ENCODE measurements around the gene FUT9. TPM values are rescaled to one million over a fixed set of nuclear protein-coding genes. Genes with fewer than 3 reads are reported as not detected.

The FUT9 gene
- total RNA-seq, 2 donors from 2014 or later, result 1.5 to 4.3 TPM

- no peaks in the 10 kb centered on the region for H3K9me3 ChIP-seq (ENCODE audit: control insufficient read depth, low read length)
- H3K9ac ChIP-seq (ENCODE audit: extremely low read depth, low read length, poor library complexity, severe bottlenecking), result no peak overlapping the region
- Mint-ChIP-seq H3K27me3 (ENCODE audit: insufficient read depth) (no peaks in the 10 kb centered on the region), H3K36me3 (ENCODE audit: low read depth) (no peaks in the 10 kb centered on the region), H3K4me1 (no peaks in the 10 kb centered on the region), H3K4me3 (no peak overlapping the region), H3K9me3 (no peaks in the 10 kb centered on the region), H3K27ac (no peak overlapping the region)
- H3K36me3 ChIP-seq (ENCODE audit: control insufficient read depth, insufficient read depth, low read length), result no peaks in the 10 kb centered on the region
- no peaks in the 10 kb centered on the region for H3K27me3 ChIP-seq (ENCODE audit: control insufficient read depth, insufficient read depth, low read length, poor library complexity, severe bottlenecking)
- no peaks in the 10 kb centered on the region for H3K4me1 ChIP-seq (ENCODE audit: control insufficient read depth, insufficient read depth, low read length)
- no peak overlapping the region for H3K4me3 ChIP-seq (ENCODE audit: low read length)
- H3K27ac ChIP-seq (ENCODE audit: low read depth, low read length), result no peak overlapping the region
- 80% methylated on average over 2 of the region's 2 CpGs; no CpG with 5 or more reads in 1 of the 2 experiments for WGBS, 2 experiments (ENCODE audit: insufficient coverage in 1 of 2, insufficient read length in 1 of 2)
- DNase-seq, result no peak
- no peak for TF ChIP-seq CTCF (conservative IDR thresholded peaks at IDR 0.05)
Measured at GRCh38 chr6:96101564-96101963, 85.8 kb downstream of the FUT9 start.

GRCh38 chr6:96104910-96105309 is 89.1 kb downstream of the FUT9 start:
- 94 to 97% methylated on average over 4 of the region's 4 CpGs for WGBS, 2 experiments (ENCODE audit: insufficient coverage in 1 of 2, insufficient read length in 1 of 2)
- Mint-ChIP-seq H3K27ac (no peak overlapping the region), H3K27me3 (ENCODE audit: insufficient read depth) (no peaks in the 10 kb centered on the region), H3K9me3 (no peaks in the 10 kb centered on the region), H3K36me3 (ENCODE audit: low read depth) (no peaks in the 10 kb centered on the region), H3K4me3 (no peak overlapping the region), H3K4me1 (no peaks in the 10 kb centered on the region)
- Histone ChIP-seq H3K36me3 (ENCODE audit: control insufficient read depth, insufficient read depth, low read length) (no peaks in the 10 kb centered on the region), H3K4me1 (ENCODE audit: control insufficient read depth, insufficient read depth, low read length) (no peaks in the 10 kb centered on the region), H3K9ac (ENCODE audit: extremely low read depth, low read length, poor library complexity, severe bottlenecking) (no peak overlapping the region), H3K9me3 (ENCODE audit: control insufficient read depth, low read length) (no peaks in the 10 kb centered on the region), H3K27me3 (ENCODE audit: control insufficient read depth, insufficient read depth, low read length, poor library complexity, severe bottlenecking) (no peaks in the 10 kb centered on the region), H3K27ac (ENCODE audit: low read depth, low read length) (no peak overlapping the region), H3K4me3 (ENCODE audit: low read length) (no peak overlapping the region)
- no peak for TF ChIP-seq CTCF (conservative IDR thresholded peaks at IDR 0.05)
- DNase-seq, result no peak

- Histone ChIP-seq H3K9me3 (ENCODE audit: control insufficient read depth, low read length) (no peaks in the 10 kb centered on the region), H3K27ac (ENCODE audit: low read depth, low read length) (no peak overlapping the region), H3K36me3 (ENCODE audit: control insufficient read depth, insufficient read depth, low read length) (no peaks in the 10 kb centered on the region), H3K9ac (ENCODE audit: extremely low read depth, low read length, poor library complexity, severe bottlenecking) (no peak overlapping the region), H3K4me3 (ENCODE audit: low read length) (no peak overlapping the region), H3K4me1 (ENCODE audit: control insufficient read depth, insufficient read depth, low read length) (no peaks in the 10 kb centered on the region), H3K27me3 (ENCODE audit: control insufficient read depth, insufficient read depth, low read length, poor library complexity, severe bottlenecking) (no peaks in the 10 kb centered on the region)
- no peak for TF ChIP-seq CTCF (conservative IDR thresholded peaks at IDR 0.05)
- H3K4me3 Mint-ChIP-seq, result no peak overlapping the region
- 93% methylated on average over 2 of the region's 2 CpGs; no CpG with 5 or more reads in 1 of the 2 experiments for WGBS, 2 experiments (ENCODE audit: insufficient coverage in 1 of 2, insufficient read length in 1 of 2)
- H3K4me1 Mint-ChIP-seq, result no peaks in the 10 kb centered on the region
- H3K27me3 Mint-ChIP-seq (ENCODE audit: insufficient read depth), result no peaks in the 10 kb centered on the region
- no peak for DNase-seq
- H3K36me3 Mint-ChIP-seq (ENCODE audit: low read depth), result no peaks in the 10 kb centered on the region
- no peaks in the 10 kb centered on the region for H3K9me3 Mint-ChIP-seq
- H3K27ac Mint-ChIP-seq, result no peak overlapping the region
Measured at GRCh38 chr6:96110878-96111277, 95.1 kb downstream of the FUT9 start.

All from endodermal cell (in vitro differentiated cells).